GM19372 (cell line): ENCODE measurements around the gene RIMS4.

Experiments
- ATAC-seq: cut with Tn5 transposase; IDR thresholded peaks from one replicate; pipeline ENCODE4 v1.9.1; 2021; ENCODE audit warnings: mild to moderate bottlenecking, low read depth, moderate library complexity; ENCODE audit not compliant: unreplicated experiment

RIMS4 gene

GRCh38 chr20:44799691-44800090 is 10.7 kb downstream of the RIMS4 start:
- ATAC-seq, result no peak

GRCh38 chr20:44796758-44797457 is 13.4 kb downstream of the RIMS4 start:
- no peak for ATAC-seq

DNA sequence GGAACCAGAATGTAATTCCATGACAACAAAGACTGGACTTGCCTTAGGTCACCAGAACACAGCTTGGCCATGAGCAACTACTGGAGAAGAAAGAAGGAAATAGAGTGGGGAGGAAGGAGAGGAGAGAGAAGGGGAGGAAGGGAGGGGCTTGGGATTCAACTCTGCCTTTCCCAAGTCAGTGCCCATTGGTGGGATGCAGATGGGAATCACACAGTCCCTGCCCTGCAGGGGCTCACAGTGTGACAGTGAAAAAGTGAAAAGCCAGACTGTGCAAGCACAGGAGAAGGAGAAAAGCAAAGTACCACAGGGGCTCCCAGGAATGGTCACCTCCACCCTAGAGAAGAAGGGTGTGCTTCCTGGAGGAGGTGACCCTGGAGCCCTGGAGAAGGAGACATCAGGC is 14.0 kb downstream of the RIMS4 start:
- ATAC-seq, result no peak

DNA sequence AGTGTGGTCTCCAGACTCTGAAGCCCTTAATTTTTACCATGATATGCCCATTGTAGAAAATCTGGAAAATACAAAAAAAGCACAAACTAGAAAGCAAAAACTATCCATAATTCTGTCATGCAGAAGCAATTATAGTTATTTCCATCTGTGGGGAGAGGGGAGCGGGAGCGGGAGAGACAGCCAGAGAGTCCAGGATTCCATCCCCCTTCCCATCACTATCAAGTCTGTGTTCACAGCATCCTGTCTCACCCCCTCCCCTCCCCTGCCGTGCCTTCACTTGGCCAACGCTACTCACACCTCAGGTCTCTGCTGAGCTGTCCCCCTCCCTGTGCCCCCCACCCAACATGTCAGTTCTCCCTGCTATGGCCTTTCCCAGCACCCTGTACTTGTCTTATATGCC is 14.5 kb downstream of the RIMS4 start:
- ATAC-seq, result no peak

- ATAC-seq, result no peak
Measured at GRCh38 chr20:44792796-44793195, 17.6 kb downstream of the RIMS4 start.

- no peak for ATAC-seq
Measured at GRCh38 chr20:44790638-44791393, 19.5 kb downstream of the RIMS4 start.

DNA sequence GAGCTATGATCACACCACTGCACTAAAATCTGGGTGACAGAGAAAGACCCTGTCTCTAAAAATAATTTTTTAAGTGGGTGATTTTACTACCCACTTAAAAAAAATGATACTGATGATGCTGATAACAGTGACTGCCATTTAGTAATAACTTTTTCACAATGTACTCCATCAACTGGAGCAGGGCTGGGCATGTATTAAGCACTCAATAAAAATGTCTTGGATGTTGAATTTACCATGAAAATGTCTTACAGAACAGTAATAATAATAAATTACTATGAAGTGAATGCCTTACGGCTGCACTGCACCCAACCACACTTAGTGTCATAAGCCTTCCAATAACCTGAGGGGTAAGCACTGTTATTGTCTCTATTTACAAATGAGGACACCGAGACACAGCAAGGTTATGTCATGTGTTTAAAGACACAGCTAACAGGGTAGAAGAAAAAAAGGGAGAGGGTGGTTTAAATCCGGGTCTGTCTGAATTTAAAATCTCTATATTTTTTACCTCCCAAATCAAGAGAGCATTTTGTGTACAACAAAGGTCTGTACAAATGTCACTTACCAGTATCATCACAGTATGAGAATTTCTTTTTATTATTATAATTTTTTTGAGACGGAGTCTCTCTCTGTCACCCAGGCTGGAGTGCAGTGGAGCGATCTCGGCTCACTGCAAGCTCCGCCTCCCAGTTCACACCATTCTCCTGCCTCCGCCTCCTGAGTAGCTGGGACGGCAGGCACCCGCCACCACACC is 21.5 kb downstream of the RIMS4 start:
- ATAC-seq, result no peak

- ATAC-seq, result no peak
Measured at GRCh38 chr20:44787299-44787698, 23.0 kb downstream of the RIMS4 start.

DNA sequence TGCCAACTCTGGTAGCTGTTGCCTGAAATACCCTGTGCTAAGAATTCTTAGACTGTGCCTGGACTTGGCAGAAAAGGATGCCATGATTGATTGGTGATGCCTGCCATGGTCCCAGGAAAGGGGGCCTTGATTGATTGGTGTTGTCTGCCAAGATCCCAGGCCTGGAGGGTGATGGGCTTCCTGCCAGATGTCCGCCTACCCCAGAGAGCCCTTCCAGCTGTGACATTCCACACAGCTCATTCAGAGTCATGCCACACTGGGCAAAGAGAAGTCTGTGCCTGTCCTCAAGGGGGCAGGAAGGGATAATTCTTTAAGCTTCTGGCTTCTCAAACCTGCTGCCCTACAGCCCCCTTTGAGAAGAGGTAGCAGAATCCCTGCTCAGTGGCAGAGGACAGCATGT is 24.6 kb downstream of the RIMS4 start:
- ATAC-seq, result no peak

DNA sequence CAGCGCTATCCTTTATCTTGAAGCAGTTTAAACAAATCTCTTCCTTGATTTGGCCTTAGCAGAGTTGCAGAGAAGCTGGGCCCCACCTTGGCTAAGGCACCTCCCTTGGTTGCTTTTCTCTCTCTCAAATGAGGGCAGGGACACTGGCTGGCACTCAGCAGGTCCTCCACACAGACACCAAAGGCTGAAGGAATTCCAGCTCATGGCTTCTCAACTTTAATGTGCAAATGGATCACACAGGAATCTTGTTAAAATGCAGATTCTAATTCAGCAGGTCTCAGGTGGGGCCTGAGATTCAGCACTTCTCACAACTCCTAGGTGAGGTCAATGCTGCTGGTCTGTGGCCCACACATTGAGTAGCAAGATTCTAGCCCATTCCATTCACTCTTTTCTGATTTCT is 25.7 kb downstream of the RIMS4 start:
- no peak for ATAC-seq

- no peak for ATAC-seq
Measured at GRCh38 chr20:44781791-44782190, 28.6 kb downstream of the RIMS4 start.

- no peak for ATAC-seq
Measured at GRCh38 chr20:44781118-44781517, 29.2 kb downstream of the RIMS4 start.

DNA sequence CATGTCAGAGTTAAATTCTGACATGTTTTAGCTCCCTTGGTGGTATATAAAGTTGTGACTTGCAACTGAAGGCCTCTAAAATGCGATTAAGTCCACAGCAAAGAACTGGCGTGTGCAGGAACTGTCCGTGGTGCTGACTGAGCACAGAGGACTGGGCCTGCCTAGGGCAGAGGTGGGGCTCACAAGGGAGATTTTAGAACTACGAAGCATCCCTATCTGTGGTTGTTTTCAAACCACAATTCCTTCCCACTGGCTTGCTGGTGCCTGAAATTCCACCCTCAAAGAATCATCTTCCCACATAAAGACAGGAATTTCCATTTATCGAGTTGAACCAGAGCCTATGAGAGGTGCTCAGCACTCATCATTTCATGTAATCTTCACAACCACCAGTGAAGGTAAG is 30.1 kb downstream of the RIMS4 start:
- ATAC-seq, result no peak

- ATAC-seq, result no peak
Measured at GRCh38 chr20:44776980-44777379, 33.4 kb downstream of the RIMS4 start.

DNA sequence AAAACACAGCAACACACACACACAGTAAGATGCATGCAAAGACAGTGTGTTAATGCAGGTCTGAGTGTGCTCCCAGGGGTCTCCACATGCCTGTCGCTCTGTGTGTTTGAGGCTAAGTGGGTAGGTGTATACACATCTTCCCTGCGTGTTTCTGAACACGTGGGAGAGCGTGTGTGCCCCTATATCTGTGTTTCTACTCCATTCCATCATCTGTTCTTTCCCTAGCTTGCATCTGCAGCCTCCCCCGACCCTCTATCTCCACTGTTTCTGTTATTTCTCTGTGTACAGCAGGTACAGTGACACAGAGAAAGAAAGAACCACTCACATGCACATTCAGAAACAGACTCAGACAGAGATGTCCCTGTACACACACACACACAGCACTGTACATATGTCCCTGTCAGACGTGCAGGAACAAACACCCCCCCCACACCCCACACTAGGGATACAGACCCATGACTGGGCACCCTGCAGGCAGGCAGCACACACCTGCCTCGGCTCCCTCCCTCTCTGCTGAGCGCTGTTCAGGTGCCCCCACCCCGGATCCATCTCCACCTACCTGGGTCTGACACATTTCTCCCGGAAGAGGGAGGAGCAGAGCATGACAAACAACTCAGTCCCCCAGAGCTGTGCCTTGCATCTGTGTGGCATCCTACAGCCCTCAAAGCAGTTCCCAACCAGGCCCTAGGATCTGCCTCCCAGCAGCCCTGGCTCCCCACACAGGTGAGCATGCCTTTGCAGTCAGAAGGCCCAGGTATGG is 37.1 kb downstream of the RIMS4 start:
- no peak for ATAC-seq

DNA sequence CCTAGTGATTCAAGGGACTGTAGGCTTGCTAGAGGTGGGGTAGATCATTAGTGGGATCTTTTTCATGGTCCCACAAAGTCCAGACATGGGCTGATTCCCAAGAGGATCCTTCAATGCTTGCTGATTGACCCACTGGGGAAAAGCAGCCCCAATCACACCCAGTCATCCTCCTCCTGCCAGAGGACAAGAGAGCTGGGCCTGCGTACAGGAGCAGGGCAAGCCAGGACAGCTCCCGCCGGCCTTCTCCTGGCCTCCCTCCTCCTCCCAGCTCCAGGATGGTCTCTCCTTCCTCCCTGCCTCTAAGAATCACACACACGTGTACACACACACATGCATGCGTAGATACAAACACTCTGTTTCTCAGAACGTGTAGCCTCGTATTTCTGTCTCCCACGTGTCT is 37.7 kb downstream of the RIMS4 start:
- ATAC-seq, result no peak

DNA sequence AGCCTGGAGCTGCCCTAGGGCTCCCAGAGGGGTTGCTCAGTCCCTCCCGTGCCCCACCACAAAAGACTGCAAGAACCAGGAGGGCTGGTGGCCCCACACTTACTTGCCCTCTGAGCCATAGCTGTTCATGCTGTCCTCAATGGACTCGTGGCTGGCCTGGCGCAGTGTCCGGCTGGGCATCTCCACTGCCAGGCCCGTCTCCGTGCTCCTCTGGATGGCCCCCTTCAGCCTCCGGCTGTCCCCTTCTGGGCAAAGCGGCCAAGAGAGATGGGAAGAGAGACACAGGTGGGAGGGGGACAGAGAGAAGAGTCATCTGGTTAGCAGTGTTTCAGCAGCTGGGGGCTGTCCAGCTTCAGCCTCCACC is 39.2 kb downstream of the RIMS4 start:
- no peak for ATAC-seq

GRCh38 chr20:44770484-44771171 is 39.7 kb downstream of the RIMS4 start:
- ATAC-seq, result no peak

DNA sequence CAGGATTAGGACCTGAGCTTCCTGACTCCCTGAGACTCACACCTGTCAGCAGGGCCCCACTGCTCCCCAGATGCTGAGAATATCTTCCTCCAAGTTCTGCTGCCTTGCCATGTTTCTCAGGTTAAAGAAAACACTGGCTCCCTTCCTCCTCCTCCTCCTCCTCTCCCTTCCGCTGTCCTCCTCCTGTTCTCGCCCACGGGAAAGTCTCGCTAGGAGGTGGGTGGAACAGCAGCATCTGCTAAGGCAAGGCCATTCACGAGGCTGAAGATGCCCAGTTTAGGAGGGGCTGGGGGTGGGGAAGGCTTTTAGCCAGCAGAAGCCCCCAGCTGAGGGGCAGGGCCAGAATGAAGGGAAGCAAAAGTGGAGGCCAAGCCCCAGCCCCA is 40.9 kb downstream of the RIMS4 start:
- no peak for ATAC-seq

- no peak for ATAC-seq
Measured at GRCh38 chr20:44768854-44769480, 41.4 kb downstream of the RIMS4 start.
